Erythroblast (primary cell): ENCODE measurements around the gene CDRT4.

Experiments
- GATA1 ChIP-seq: IDR thresholded peaks from 2 replicates; pipeline ENCODE4 v1.6.1; 2011; ENCODE audit warnings: low read depth, mild to moderate bottlenecking, control low read depth, low read length, moderate library complexity
- POLR2A ChIP-seq: IDR thresholded peaks from 2 replicates; pipeline ENCODE4 v1.6.1; 2011; ENCODE audit warnings: mild to moderate bottlenecking, low read length

- TF ChIP-seq POLR2A = peak; percentile 71
- peak; percentile 85 for TF ChIP-seq GATA1
Measured at GRCh38 chr17:15490634-15491261, 23.3 kb upstream of the CDRT4 start.
